NB4 (cell line): ENCODE data around the gene ATP2B3.

Source experiments
- DNase-seq: peaks from one replicate; pipeline ENCODE4 v3.0.0; 2010; ENCODE audit warnings: low read depth
- H3K4me3 ChIP-seq: one replicate; pipeline ENCODE4 v1.5.1; 2011; ENCODE audit warnings: mild to moderate bottlenecking, low read depth, low read length, moderate library complexity
- MYC ChIP-seq: IDR thresholded peaks from 2 replicates; pipeline ENCODE4 v1.6.1; 2011; ENCODE audit warnings: low read depth, low read length
- POLR2A ChIP-seq: IDR thresholded peaks from 2 replicates; pipeline ENCODE4 v1.6.1; 2011; ENCODE audit warnings: mild to moderate bottlenecking; ENCODE audit not compliant: insufficient read length; ENCODE audit errors: extremely low read depth
- TF ChIP-seq, protein P1 (sequence below): IDR thresholded peaks from one replicate; pipeline ENCODE4 v1.5.1; 2012; ENCODE audit warnings: low read depth, low read length
- TF ChIP-seq, protein P2 (sequence below): IDR thresholded peaks from 2 replicates; pipeline ENCODE4 v1.6.1; 2011; ENCODE audit warnings: low read depth, low read length

ATP2B3 gene

DNA sequence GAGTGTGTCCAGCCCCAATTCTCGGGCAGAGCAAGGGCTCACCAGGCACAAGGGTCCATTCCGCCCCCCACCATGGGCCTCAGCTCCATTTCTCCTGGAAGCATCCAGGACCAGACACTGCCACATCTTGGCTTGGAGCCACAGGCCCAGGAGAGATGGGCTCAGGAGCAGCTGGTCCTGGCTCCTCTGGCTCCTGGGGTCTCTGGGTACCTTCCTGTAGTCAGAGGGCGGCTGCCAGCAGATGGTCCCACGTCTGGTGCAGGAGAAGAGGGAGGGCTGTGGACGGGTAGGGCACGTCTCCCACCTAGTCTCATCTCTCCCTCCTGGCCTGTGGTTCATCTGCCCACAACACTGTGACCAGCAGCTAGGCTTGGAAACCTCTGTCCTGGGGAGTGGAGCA lies 8.0 kb downstream of the ATP2B3 start:
- H3K4me3 ChIP-seq: no peak overlapping the region
- TF ChIP-seq POLR2A: no peak
- TF ChIP-seq, protein P1, sequence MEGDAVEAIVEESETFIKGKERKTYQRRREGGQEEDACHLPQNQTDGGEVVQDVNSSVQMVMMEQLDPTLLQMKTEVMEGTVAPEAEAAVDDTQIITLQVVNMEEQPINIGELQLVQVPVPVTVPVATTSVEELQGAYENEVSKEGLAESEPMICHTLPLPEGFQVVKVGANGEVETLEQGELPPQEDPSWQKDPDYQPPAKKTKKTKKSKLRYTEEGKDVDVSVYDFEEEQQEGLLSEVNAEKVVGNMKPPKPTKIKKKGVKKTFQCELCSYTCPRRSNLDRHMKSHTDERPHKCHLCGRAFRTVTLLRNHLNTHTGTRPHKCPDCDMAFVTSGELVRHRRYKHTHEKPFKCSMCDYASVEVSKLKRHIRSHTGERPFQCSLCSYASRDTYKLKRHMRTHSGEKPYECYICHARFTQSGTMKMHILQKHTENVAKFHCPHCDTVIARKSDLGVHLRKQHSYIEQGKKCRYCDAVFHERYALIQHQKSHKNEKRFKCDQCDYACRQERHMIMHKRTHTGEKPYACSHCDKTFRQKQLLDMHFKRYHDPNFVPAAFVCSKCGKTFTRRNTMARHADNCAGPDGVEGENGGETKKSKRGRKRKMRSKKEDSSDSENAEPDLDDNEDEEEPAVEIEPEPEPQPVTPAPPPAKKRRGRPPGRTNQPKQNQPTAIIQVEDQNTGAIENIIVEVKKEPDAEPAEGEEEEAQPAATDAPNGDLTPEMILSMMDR: no peak
- TF ChIP-seq, protein P2, sequence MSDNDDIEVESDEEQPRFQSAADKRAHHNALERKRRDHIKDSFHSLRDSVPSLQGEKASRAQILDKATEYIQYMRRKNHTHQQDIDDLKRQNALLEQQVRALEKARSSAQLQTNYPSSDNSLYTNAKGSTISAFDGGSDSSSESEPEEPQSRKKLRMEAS: no peak
- DNase-seq: no peak

DNA sequence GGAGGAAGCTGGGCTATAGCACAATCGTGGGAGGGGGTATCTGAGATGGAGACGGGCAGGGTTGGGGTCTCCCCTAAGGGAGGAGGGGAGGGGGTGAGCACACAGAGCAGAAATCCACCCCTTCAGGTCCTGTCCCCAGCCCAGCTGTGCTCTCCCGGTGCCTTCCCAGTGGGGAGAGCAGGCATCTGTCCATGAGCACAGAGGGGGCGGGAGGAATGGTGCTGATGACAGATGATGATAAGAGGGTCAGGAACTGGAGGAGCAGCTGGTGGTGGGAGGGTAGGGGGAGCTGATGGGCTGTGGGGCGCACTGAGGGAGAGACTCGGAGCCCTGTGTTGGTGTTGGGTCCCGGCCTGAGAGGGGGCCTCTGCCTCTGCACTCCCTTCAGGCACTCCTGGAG lies 8.6 kb downstream of the ATP2B3 start:
- TF ChIP-seq, protein P2: no peak
- TF ChIP-seq, protein P1: no peak
- no peak for TF ChIP-seq POLR2A
- TF ChIP-seq MYC: no peak
- DNase-seq: no peak

DNA sequence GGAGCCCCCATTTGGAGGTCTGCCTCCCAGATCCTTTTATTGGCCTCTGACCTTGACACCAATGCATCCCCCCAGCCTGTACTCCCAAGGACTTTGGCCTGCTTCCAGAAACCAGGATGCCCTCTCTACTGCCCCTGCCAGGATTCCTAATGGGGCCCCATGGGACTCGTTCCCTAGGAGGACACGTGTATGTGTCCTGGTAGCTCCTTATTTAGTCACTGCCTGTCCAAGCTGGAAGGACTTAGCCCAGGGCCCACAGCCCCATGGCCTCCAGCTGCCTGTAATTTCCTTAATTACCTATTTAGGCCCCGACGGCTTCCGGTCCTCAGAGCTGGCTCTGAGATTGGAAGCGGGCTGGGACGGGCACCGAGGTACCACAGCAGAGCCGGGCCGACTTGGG lies 9.4 kb downstream of the ATP2B3 start:
- TF ChIP-seq, protein P1: no peak
- TF ChIP-seq POLR2A: no peak
- no peak for TF ChIP-seq MYC
- TF ChIP-seq, protein P2: no peak
- H3K4me3 ChIP-seq: no peak overlapping the region
- no peak for DNase-seq

More for the DNA sequence above, 8.6 kb downstream of the ATP2B3 start:
- no peak overlapping the region for H3K4me3 ChIP-seq

DNA sequence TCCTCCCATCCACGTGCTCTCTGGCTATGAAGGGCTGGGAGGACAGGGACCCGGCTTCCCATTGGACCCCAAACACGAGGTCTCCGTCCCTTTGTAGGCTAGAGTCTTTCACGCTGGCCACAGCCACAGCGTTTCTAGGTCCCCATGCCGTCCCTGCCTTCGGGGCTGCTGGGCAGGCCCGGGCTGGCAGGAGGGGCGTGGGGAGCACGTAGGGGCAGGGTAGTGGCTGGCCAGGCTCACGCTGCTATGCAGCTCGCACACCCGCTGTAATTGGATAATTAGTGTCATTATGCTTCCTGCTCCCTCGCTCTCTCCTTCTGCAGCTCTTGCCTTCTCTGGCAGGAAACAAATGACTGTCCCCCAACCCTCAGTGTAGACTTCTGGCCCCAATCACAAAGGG lies 9.8 kb downstream of the ATP2B3 start:
- no peak overlapping the region for H3K4me3 ChIP-seq
- TF ChIP-seq, protein P1: no peak
- no peak for TF ChIP-seq MYC
- no peak for TF ChIP-seq POLR2A
- TF ChIP-seq, protein P2: no peak
- no peak for DNase-seq

DNA sequence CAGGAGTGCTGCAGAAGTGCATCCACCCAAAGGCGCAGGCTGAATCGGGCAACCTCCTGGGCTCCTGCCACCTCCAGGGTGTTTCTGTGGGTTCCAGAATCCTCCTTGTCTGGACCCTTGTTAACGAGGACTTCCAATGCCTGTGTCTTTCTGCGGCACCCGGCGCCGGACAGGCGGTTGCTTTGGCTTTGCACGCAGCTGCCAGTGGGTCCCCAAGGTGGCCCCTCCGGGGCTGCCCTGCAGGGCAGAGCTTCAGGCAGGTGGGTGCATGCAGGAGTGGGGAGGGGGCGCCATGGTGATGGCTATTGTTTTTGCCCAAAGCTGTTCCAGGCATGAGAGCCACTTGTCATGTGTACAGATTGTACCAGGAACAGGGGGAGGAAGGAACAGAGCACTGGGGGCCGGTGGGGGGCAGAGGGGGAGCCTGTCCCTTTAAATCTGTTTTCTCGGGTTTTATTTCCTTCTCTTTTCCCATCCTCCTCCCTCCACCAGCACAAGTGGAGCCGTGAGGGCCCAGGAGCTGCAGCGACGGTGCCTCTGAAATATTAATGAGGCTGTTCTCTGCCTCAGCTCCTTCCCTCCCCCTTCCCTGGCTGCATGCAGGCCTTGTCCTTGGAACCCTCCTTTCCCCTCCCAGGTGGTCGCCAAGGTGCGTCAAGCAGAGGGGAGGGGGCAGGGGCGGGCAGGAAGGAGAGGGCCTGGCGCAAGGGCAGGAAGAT lies 13.1 kb downstream of the ATP2B3 start:
- TF ChIP-seq MYC (no peak), POLR2A (no peak)
- TF ChIP-seq, protein P2: no peak
- TF ChIP-seq, protein P1: no peak
- DNase-seq: no peak
- H3K4me3 ChIP-seq: no peak overlapping the region

DNA sequence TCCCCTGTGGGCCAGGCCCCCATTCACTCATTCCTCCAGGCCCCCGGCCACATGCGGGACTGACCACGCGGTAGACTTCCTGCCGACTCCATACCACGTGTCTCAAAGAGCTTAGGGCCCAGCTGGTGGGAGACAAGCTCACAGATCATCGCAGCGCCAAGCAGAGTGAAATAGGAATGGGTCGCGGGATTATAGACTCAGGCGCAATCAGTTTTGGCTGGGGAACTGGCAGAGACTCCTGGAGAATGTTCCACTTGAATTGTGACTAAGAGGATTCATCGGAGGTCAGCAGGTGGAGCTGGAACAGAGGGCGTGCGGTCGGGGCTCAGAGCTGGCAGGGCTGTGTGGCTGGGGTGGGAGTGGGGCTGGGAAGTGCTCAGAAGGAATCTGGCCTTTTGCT lies 15.6 kb downstream of the ATP2B3 start:
- DNase-seq: no peak
- H3K4me3 ChIP-seq: no peak overlapping the region
- no peak for TF ChIP-seq POLR2A
